Epithelial cell of alveolus of lung (primary cell): ENCODE measurements around the gene PIGP. TPM values are rescaled to one million over a fixed set of nuclear protein-coding genes. Genes with fewer than 3 reads are reported as not detected.

Experiments used
- total RNA-seq: library from RNA; depleted of rRNA; stranded (reverse); fragments of >200 nt; gene quantifications from 2 replicates; pipeline ENCODE4 v1.2.1, GENCODE V29; 2015

PIGP gene
- total RNA-seq = 9.7 and 10.9 TPM in 2 replicates

DNA sequence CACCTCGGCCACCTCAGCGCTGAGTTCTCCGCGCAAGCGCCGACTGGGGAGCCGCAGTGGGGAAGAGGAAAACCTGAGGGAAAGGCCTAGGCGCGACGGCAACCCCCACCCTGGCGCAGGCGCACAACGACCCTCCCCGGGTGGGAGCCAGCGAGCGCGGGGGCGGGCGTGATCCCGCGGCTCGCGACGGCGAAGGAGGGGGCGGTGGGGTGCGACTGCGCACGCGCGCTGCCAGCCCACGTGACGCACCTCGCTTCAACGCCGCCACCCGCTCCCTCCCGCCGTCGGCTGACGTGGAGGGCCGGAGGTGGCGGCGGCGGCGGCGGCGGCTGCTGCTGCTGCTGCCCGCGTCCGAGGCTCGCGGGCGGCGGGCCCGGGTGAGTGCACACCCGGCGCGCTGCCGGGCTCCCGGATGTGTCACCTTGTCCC is at the start of gene PIGP, which contains the start of gene TTC3:
PIGP (minus strand) TSS at position 84 of the 429 bp plus-strand sequence. CDS start 556 bp downstream, outside the sequence.
TTC3 (plus strand) TSS at position 267 of the 429 bp plus-strand sequence. CDS start 14,004 bp downstream, outside the sequence.

Other genes with a start within 250 kb of the PIGP start
- 9.6 and 14.5 TPM in 2 replicates for gene HLCS, start 106.4 kb downstream of the PIGP start, total RNA-seq
- gene RIPPLY3, start 66.4 kb downstream of the PIGP start, total RNA-seq = 0.13 TPM in 1 of 2 replicates, not detected in the other
- gene TTC3, start 183 bp upstream of the PIGP start, total RNA-seq = 138 and 153 TPM in 2 replicates
- gene VPS26C, start 194.3 kb upstream of the PIGP start, total RNA-seq = 42.9 and 58.9 TPM in 2 replicates